GM23248 (cell line): ENCODE results near the gene MOV10L1.

Source experiments
- EZH2 ChIP-seq: fragments of 200-600 bp; sonication (generic); IDR thresholded peaks from 2 replicates; pipeline ENCODE4 v1.6.1; 2018; ENCODE audit warnings: antibody characterized with exemption, mild to moderate bottlenecking; ENCODE audit not compliant: insufficient read depth, poor library complexity, severe bottlenecking
- EZH2phosphoT487 ChIP-seq: fragments of 200-600 bp; sonication (generic); IDR thresholded peaks from 2 replicates; pipeline ENCODE4 v1.6.1; 2018; ENCODE audit warnings: antibody characterized with exemption, moderate library complexity, mild to moderate bottlenecking, low read depth; ENCODE audit not compliant: insufficient read depth

DNA sequence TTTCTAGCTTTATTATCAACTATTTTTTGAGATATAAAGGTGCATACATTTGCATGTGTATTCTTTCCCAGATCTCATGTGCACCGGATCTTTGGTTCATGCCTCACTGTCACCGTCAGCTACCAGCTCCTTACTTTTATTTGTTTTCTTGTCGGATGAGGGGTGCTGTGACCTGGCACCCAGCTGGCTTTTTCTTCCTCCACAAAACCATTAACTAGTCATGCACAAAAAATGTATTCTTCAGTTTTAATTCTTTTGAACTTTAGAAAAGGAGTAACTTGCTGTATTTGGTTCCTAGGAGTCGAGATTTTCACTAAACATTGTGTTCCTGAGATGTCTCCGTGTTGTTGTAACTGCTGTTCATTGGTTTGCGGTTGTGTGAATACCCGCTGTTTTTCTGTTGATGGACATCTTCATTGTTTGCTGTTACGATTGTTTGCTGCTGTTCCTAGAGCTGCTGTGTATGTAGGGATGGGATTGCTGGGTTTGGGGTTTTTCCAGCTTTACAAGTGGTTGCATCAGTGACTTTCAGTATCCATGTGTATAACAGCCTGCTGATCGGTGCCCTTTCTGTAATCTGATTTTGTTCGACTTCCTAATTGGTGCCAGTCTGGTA lies 39.4 kb downstream of the MOV10L1 start:
- TF ChIP-seq EZH2phosphoT487 (no peak), EZH2 (no peak)
